ENCODE results near the gene MYDGF.

MYDGF gene

DNA sequence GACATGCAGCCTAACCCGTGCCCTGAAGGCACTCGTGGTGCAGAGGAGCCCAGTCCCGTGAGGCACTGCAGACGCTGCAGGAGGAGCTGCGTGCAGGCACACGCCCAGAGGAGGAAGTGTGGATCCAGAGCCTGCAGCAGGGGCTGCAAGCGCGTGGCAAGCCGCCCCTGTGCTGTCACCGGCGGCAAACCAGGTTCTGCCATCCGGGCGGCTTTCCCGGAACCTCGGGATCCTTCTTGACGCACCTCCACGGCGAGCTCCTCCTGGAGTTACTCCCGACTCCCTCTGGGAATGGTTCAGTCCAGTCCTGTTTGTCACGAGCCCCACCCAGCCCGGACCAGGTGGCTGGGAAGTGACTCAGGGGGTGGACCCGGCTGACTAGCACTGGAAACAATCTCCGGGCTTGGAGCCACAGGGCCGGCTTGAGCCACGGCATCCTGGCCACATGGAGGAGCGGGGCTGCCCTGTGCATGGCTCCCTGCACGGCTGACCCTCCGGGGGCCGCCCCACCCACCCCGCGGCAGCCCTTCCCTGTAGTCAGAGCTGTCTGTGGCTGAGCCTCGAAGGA is 43.3 kb upstream of the MYDGF start (continued):
- TF ChIP-seq, protein P1, sequence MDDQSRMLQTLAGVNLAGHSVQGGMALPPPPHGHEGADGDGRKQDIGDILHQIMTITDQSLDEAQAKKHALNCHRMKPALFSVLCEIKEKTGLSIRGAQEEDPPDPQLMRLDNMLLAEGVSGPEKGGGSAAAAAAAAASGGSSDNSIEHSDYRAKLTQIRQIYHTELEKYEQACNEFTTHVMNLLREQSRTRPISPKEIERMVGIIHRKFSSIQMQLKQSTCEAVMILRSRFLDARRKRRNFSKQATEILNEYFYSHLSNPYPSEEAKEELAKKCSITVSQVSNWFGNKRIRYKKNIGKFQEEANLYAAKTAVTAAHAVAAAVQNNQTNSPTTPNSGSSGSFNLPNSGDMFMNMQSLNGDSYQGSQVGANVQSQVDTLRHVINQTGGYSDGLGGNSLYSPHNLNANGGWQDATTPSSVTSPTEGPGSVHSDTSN (CRISPR knock-in tag; IDR thresholded peaks at IDR 0.05): no peak
- TF ChIP-seq SCRT1 (tag by site-specific recombination; IDR thresholded peaks at IDR 0.05; ENCODE audit: borderline replicate concordance) (no peak), ZNF707 (tag by site-specific recombination; IDR thresholded peaks at IDR 0.05) (no peak)

DNA sequence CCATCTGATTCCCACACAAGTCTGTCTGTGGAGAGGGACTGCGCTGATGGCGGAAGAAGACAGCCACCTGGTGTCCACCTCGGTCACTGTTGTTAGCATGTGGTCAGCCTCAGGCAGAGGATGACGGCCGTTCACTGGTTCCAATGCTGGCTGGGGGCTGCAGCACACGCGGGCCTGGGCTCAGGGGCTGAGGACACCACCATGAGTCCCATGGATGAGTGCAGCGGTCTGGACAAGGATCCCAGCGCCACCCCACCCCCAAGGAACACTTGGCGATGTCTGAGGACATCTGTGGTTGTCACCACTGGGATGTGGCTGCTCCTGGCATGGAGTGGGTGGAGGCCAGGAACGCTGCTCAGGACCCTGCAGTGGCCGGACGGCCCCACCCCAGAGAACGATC is 42.6 kb upstream of the MYDGF start:
- H3K27ac ChIP-seq (ENCODE audit: extremely low read depth, low read depth, low read length): no peak overlapping the region
- POLR2A ChIA-PET: no interaction called here
- H3K9me3 ChIP-seq (ENCODE audit: control insufficient read depth, insufficient read depth, low read depth, low read length): no peaks in the 10 kb centered on the region
- no peak overlapping the region for H3K4me3 ChIP-seq (ENCODE audit: low read depth, low read length)
- peaks cover 11 to 77% of the 10 kb centered on the region in 2 experiments; a peak in 2 of 3 replicates for H3K36me3 ChIP-seq (ENCODE audit: control insufficient read depth in 2 of 2, insufficient read depth in 1 of 2, low read length in 2 of 2)
- no peak for TF ChIP-seq ZNF473 (tag by site-specific recombination; IDR thresholded peaks at IDR 0.05)
- TF ChIP-seq ZNF155 (tag by site-specific recombination; IDR thresholded peaks at IDR 0.05): no peak
- TF ChIP-seq, protein P2, sequence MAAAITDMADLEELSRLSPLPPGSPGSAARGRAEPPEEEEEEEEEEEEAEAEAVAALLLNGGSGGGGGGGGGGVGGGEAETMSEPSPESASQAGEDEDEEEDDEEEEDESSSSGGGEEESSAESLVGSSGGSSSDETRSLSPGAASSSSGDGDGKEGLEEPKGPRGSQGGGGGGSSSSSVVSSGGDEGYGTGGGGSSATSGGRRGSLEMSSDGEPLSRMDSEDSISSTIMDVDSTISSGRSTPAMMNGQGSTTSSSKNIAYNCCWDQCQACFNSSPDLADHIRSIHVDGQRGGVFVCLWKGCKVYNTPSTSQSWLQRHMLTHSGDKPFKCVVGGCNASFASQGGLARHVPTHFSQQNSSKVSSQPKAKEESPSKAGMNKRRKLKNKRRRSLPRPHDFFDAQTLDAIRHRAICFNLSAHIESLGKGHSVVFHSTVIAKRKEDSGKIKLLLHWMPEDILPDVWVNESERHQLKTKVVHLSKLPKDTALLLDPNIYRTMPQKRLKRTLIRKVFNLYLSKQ (tag by site-specific recombination; IDR thresholded peaks at IDR 0.05; ENCODE audit: borderline replicate concordance): no peak
- no peak for TF ChIP-seq ZNF561 (tag by site-specific recombination; IDR thresholded peaks at IDR 0.05; ENCODE audit: borderline replicate concordance)
- no peak for TF ChIP-seq ZNF621 (tag by site-specific recombination; IDR thresholded peaks at IDR 0.05)
- TF ChIP-seq GLI4 (tag by site-specific recombination; IDR thresholded peaks at IDR 0.05): no peak
- no peak for TF ChIP-seq ZNF311 (tag by site-specific recombination; IDR thresholded peaks at IDR 0.05; ENCODE audit: borderline replicate concordance)
- TF ChIP-seq SP3 (tag by site-specific recombination; IDR thresholded peaks at IDR 0.05): no peak
- TF ChIP-seq ZNF433 (tag by site-specific recombination; IDR thresholded peaks at IDR 0.05; ENCODE audit: low read depth): no peak
- no peak for TF ChIP-seq REPIN1 (tag by site-specific recombination; IDR thresholded peaks at IDR 0.05; ENCODE audit: low read depth)
- no peak for TF ChIP-seq ZNF600 (tag by site-specific recombination; IDR thresholded peaks at IDR 0.05)
- H3K4me1 ChIP-seq (ENCODE audit: control insufficient read depth, insufficient read depth, low read length): peaks cover 5% of the 10 kb centered on the region; the same call in 1 of the 2 replicates
- CTCF ChIA-PET: no interaction called here

DNA sequence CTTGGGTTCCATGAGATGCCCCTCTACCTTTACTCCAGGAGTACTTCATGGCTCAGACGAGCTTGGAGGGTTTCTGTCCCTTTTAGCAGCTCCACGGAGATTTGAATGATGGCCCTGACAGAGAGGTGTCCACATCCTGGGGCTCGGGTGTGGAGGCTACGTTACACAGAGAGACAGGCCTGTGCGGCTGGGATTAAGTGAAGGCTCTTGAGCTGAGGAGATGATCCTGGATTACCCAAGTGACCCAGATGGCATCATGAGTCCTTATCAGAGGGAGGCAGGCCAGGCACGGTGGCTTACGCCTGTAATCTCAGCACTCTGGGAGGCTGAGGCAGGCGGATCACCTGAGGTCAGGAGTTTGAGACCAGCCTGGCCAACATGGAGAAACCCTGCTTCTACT is 41.1 kb upstream of the MYDGF start:
- POLR2A ChIA-PET: no interaction called here
- Histone ChIP-seq H3K27ac (ENCODE audit: extremely low read depth, low read depth, low read length) (no peak overlapping the region), H3K36me3 (ENCODE audit: control insufficient read depth in 2 of 2, insufficient read depth in 1 of 2, low read length in 2 of 2) (peaks cover 11 to 69% of the 10 kb centered on the region in 2 experiments; a peak in 2 of 3 replicates), H3K4me3 (ENCODE audit: low read depth, low read length) (no peak overlapping the region), H3K4me1 (ENCODE audit: control insufficient read depth, insufficient read depth, low read length) (no peaks in the 10 kb centered on the region), H3K9me3 (ENCODE audit: control insufficient read depth, insufficient read depth, low read depth, low read length) (no peaks in the 10 kb centered on the region)
- CTCF ChIA-PET: interaction anchor here (1.1 kb wide), 1 partner anchor 21 kb away, joined by 3 read pairs; no protein-coding TSS in a partner anchor
- TF ChIP-seq ZNF121 (tag by site-specific recombination; IDR thresholded peaks at IDR 0.05) (no peak), ZNF561 (tag by site-specific recombination; IDR thresholded peaks at IDR 0.05; ENCODE audit: borderline replicate concordance) (no peak), ZNF146 (tag by site-specific recombination; IDR thresholded peaks at IDR 0.05) (no peak), YY2 (tag by site-specific recombination; IDR thresholded peaks at IDR 0.05) (no peak), ZNF571 (tag by site-specific recombination; IDR thresholded peaks at IDR 0.05) (no peak), ZNF433 (tag by site-specific recombination; IDR thresholded peaks at IDR 0.05; ENCODE audit: low read depth) (no peak), ZNF777 (tag by site-specific recombination; IDR thresholded peaks at IDR 0.05; ENCODE audit: borderline replicate concordance) (no peak)
- TF ChIP-seq, protein P3, sequence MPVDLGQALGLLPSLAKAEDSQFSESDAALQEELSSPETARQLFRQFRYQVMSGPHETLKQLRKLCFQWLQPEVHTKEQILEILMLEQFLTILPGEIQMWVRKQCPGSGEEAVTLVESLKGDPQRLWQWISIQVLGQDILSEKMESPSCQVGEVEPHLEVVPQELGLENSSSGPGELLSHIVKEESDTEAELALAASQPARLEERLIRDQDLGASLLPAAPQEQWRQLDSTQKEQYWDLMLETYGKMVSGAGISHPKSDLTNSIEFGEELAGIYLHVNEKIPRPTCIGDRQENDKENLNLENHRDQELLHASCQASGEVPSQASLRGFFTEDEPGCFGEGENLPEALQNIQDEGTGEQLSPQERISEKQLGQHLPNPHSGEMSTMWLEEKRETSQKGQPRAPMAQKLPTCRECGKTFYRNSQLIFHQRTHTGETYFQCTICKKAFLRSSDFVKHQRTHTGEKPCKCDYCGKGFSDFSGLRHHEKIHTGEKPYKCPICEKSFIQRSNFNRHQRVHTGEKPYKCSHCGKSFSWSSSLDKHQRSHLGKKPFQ (tag by site-specific recombination; IDR thresholded peaks at IDR 0.05): no peak
